ENCODE data around the gene OPCML. TPM values are rescaled to one million over a fixed set of nuclear protein-coding genes. Genes with fewer than 3 reads are reported as not detected.

Gene OPCML
- total RNA-seq, 1 donor = not detected

GRCh38 chr11:133519560-133519959, 12.7 kb downstream of the OPCML start:
- TF ChIP-seq CTCF (IDR thresholded peaks at IDR 0.05; ENCODE audit: insufficient read depth, low read depth, low read length) = no peak
- no peak overlapping the region for H3K4me3 ChIP-seq (ENCODE audit: low read depth, low read length)
- no peak for DNase-seq (ENCODE audit: low read depth)

- TF ChIP-seq CTCF (IDR thresholded peaks at IDR 0.05; ENCODE audit: insufficient read depth, low read depth, low read length) = no peak
- no peak for DNase-seq (ENCODE audit: low read depth)
- H3K4me3 ChIP-seq (ENCODE audit: low read depth, low read length) = no peak overlapping the region
These were observed 13.5 kb downstream of the OPCML start for GRCh38 chr11:133518702-133519264.

- H3K4me3 ChIP-seq (ENCODE audit: low read depth, low read length) = no peak overlapping the region
- TF ChIP-seq CTCF (IDR thresholded peaks at IDR 0.05; ENCODE audit: insufficient read depth, low read depth, low read length) = no peak
- DNase-seq (ENCODE audit: low read depth) = no peak
These were observed 15.5 kb downstream of the OPCML start for GRCh38 chr11:133516845-133517244.

DNA sequence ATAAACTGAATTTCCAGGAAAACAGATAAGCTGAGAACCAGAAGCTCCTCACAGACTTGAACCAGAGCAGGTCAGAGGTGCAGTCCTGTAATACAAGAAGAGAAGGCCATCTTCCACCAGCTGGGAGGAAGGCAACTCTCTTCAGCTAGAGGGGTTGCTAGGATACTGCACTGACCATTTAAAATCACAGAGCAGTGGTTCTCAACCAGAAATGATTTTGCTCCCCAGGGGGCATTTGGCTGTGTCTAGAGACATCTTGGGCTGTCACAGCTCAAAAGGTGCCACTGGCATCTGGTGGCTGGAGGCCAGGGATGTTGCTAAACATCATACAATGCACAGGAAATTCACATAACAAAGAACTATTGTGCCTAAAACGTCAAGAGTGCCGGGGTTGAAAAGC, 17.2 kb downstream of the OPCML start:
- H3K4me3 ChIP-seq (ENCODE audit: low read depth, low read length) = no peak overlapping the region
- no peak for DNase-seq (ENCODE audit: low read depth)
- no peak for TF ChIP-seq CTCF (IDR thresholded peaks at IDR 0.05; ENCODE audit: insufficient read depth, low read depth, low read length)

DNA sequence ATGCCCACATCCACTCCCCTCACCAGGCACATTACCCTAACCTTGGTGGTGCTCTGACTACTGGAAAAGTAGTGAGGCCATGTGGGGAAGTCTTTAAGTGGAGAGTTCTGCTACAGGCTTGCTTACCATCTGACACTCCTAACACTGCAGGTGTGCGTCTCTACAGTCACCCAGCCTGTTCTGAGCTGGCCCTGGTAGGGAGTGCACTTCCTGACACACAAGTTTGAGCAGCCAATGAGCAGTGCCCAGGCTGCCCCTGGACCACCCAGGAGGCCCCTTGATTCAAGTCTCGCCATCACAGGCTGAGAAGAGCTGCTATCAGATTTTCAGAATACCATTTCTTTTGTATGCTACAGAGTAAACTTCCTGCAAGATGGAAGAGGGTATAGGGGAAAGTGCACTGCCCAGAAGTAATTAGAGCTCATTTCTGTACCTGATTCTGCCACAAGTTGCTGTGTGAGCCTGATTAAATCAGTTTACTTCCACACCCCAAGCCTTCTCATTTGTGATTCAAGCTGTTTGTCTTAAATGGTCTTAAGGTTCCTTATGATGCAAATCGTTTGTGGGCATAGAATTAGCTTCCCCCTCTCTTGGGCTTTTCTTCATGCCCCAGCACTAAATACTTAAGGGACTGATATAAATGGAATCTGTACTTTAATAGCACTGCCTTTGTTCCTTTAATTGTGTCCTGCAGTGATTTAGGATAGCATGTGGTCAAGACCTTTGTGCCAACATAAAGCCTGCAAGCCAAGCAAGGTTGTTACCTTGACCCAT, 22.2 kb downstream of the OPCML start:
- DNase-seq (ENCODE audit: low read depth) = no peak
- H3K4me3 ChIP-seq (ENCODE audit: low read depth, low read length) = no peak overlapping the region
- no peak for TF ChIP-seq CTCF (IDR thresholded peaks at IDR 0.05; ENCODE audit: insufficient read depth, low read depth, low read length)

DNA sequence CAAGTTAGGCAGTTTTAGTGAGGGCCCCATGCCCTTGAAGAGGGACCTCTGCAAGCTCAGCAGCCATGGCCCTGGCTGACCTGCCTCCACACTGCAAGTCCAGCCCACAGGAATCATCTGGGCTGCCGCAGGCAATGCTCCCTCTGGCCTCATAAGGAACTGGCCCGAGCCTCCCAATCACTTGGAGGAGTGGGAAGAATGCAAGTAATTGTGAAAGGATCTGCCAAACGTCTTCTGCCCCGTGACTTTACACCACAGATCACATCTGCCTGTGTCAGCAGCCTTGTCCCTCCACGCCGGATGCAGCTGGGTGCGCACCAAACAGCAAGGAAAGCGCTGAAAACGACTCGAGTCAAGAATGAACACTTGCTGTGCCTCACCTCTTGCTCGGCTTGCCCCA, 23.8 kb downstream of the OPCML start:
- DNase-seq (ENCODE audit: low read depth) = no peak
- no peak overlapping the region for H3K4me3 ChIP-seq (ENCODE audit: low read depth, low read length)
- TF ChIP-seq CTCF (IDR thresholded peaks at IDR 0.05; ENCODE audit: insufficient read depth, low read depth, low read length) = no peak
